GM18870 (cell line): ENCODE measurements around the gene RNPC3.
"Not testable (repeated sequence)": the region's sequence is repeated elsewhere in the genome, so short reads cannot be mapped to it uniquely, and the experiment has no call there.

Experiments used
- ATAC-seq: cut with Tn5 transposase; IDR thresholded peaks from one replicate; pipeline ENCODE4 v1.9.1; 2021; ENCODE audit warnings: moderate library complexity; ENCODE audit not compliant: unreplicated experiment

RNPC3 gene

GRCh38 chr1:103547840-103548239 is 22.3 kb downstream of the RNPC3 start:
- no peak for ATAC-seq

GRCh38 chr1:103560427-103560826 is 34.9 kb downstream of the RNPC3 start:
- ATAC-seq = no peak

- not testable (repeated sequence) for ATAC-seq
Measured at GRCh38 chr1:103561124-103561523, 35.6 kb downstream of the RNPC3 start.

- ATAC-seq = peak; percentile 94
Measured at GRCh38 chr1:103561643-103562395, 36.3 kb downstream of the RNPC3 start.

DNA sequence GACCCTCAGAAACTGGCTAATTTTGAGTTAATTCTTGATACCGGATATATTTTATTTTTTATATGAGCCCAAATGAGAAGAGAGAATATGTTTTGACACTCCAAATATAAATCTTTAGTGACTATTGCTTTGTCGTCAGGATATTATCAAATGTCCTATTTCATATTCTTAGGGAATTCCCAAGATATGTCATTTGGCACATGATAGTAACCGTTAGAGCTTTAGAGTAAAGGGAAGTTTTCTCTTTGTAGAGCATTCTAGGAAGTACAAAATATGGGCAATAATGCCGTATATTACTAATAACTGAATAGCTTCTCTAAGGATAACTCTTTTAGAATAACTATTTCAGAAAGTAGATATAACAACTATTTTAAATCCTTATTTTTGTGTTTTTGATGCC is 37.6 kb downstream of the RNPC3 start:
- ATAC-seq = no peak

GRCh38 chr1:103569493-103569892 is 44.0 kb downstream of the RNPC3 start:
- no peak for ATAC-seq

- not testable (repeated sequence) for ATAC-seq
Measured at GRCh38 chr1:103571289-103571688, 45.8 kb downstream of the RNPC3 start, which contains the start of gene AMY2B. AMY2B (plus strand) TSS chr1:103571589; CDS start chr1:103571603, 14 bp downstream.

DNA sequence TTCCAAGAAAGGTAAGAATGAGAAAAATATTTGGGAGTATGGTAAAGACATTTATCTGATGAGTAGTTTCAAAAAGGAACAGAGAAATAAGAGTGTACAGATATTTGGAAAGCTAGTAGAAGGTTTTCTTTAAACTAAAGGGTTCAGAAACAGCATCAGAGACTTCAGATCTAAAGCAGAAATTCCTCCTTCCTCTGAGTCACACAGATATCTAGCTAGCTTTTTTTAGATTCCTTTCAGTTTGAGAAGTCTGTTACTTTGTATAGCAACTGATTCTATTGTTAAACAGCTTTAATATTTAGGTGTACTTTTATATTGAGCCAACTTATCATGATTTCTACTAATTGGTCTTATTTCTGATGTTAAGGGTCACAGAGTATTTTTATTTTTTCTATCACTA is 50.6 kb downstream of the RNPC3 start:
- no peak for ATAC-seq

DNA sequence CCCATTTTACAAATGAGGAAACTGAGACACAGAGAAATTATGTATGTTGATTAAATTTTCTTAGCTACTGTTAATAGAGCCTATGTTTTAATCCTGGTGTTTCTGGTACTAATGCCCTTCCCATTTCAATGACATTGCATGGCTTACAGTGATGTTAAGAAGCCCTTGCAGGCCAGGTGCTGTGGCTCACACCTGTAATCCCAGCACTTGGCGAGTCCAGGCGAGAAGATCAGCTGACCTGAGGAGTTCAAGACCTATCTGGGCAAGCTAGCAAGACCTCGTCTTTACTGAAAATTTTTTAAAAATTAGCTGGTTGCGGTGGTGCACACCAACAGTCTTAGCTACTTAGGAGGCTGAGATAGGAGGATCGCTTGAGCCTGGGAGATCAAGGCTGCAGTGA is 51.3 kb downstream of the RNPC3 start:
- not testable (repeated sequence) for ATAC-seq

DNA sequence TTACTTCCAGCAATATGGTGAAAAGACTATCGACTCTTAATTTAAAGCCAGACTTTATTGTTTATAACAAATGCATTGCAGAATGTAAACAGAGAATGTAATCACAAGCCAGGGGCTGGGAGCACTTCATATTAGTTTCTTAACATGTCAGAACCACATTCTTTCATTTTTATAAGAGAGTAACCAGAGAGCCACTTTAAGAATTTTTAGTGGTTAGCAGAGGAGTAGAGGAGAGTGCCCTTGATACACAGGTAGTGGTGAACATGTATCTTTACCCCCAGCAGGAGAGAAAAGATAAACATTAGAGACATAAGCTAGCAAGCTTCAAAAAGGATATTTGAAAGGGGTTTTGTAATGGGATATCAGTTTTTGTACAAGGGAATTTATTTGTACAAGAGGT is 57.0 kb downstream of the RNPC3 start:
- no peak for ATAC-seq

GRCh38 chr1:103583887-103584286 is 58.4 kb downstream of the RNPC3 start:
- ATAC-seq = no peak

GRCh38 chr1:103584537-103584936 is 59.0 kb downstream of the RNPC3 start:
- ATAC-seq = no peak

- ATAC-seq = not testable (repeated sequence)
Measured at GRCh38 chr1:103602740-103603139, 77.2 kb downstream of the RNPC3 start.
